ENCODE results near the gene IPO4. TPM values are rescaled to one million over a fixed set of nuclear protein-coding genes. Genes with fewer than 3 reads are reported as not detected.

IPO4 gene
- total RNA-seq, 2 donors from 2014 or later, result 56.3 to 67.4 TPM

GRCh38 chr14:24232121-24232644 lies 43.6 kb upstream of the IPO4 start, which contains the start of gene NEDD8:
NEDD8 (minus strand) TSS chr14:24232367; CDS start chr14:24232267, 100 bp downstream.
- peaks cover 17% of the 10 kb centered on the region for H3K4me1 Mint-ChIP-seq
- 0% methylated on average over 2 to 30 of the region's 30 CpGs for WGBS, 2 experiments (ENCODE audit: insufficient coverage in 1 of 2, insufficient read length in 1 of 2)
- Histone ChIP-seq H3K27ac (ENCODE audit: low read depth, low read length) (peak within 1 kb of the TSS; percentile 75), H3K9ac (ENCODE audit: extremely low read depth, low read length, poor library complexity, severe bottlenecking) (peak within 1 kb of the TSS; percentile 62), H3K4me1 (ENCODE audit: control insufficient read depth, insufficient read depth, low read length) (peaks cover 8% of the 10 kb centered on the region), H3K9me3 (ENCODE audit: control insufficient read depth, low read length) (no peaks in the 10 kb centered on the region), H3K36me3 (ENCODE audit: control insufficient read depth, insufficient read depth, low read length) (peaks cover 33% of the 10 kb centered on the region), H3K4me3 (ENCODE audit: low read length) (peak within 1 kb of the TSS; percentile 96), H3K27me3 (ENCODE audit: control insufficient read depth, insufficient read depth, low read length, poor library complexity, severe bottlenecking) (no peaks in the 10 kb centered on the region)
- no peaks in the 10 kb centered on the region for H3K27me3 Mint-ChIP-seq (ENCODE audit: insufficient read depth)
- H3K9me3 Mint-ChIP-seq, result no peaks in the 10 kb centered on the region
- H3K27ac Mint-ChIP-seq, result peak within 1 kb of the TSS; percentile 93
- H3K36me3 Mint-ChIP-seq (ENCODE audit: low read depth), result peaks cover 30% of the 10 kb centered on the region
- DNase-seq, result peak; percentile 94
- H3K4me3 Mint-ChIP-seq, result peak within 1 kb of the TSS; percentile 91
- TF ChIP-seq CTCF (conservative IDR thresholded peaks at IDR 0.05), result no peak

- peak overlapping the region; percentile 91 for H3K4me3 Mint-ChIP-seq
- peak overlapping the region; percentile 93 for H3K27ac Mint-ChIP-seq
- H3K4me3 ChIP-seq (ENCODE audit: low read length), result peak overlapping the region; percentile 96
- 14 to 16% methylated on average over 11 to 23 of the region's 23 CpGs for WGBS, 2 experiments (ENCODE audit: insufficient coverage in 1 of 2, insufficient read length in 1 of 2)
- no peak for TF ChIP-seq CTCF (conservative IDR thresholded peaks at IDR 0.05)
- peak overlapping the region; percentile 61 for H3K9ac ChIP-seq (ENCODE audit: extremely low read depth, low read length, poor library complexity, severe bottlenecking)
- H3K4me1 Mint-ChIP-seq, result peaks cover 17% of the 10 kb centered on the region
- no peaks in the 10 kb centered on the region for H3K9me3 ChIP-seq (ENCODE audit: control insufficient read depth, low read length)
- peaks cover 27% of the 10 kb centered on the region for H3K36me3 Mint-ChIP-seq (ENCODE audit: low read depth)
- peaks cover 33% of the 10 kb centered on the region for H3K36me3 ChIP-seq (ENCODE audit: control insufficient read depth, insufficient read depth, low read length)
- H3K9me3 Mint-ChIP-seq, result no peaks in the 10 kb centered on the region
- DNase-seq, result no peak
- H3K27me3 ChIP-seq (ENCODE audit: control insufficient read depth, insufficient read depth, low read length, poor library complexity, severe bottlenecking), result no peaks in the 10 kb centered on the region
- peaks cover 8% of the 10 kb centered on the region for H3K4me1 ChIP-seq (ENCODE audit: control insufficient read depth, insufficient read depth, low read length)
- H3K27me3 Mint-ChIP-seq (ENCODE audit: insufficient read depth), result no peaks in the 10 kb centered on the region
- H3K27ac ChIP-seq (ENCODE audit: low read depth, low read length), result no peak overlapping the region
Measured at GRCh38 chr14:24231263-24232120, 42.9 kb upstream of the IPO4 start.

GRCh38 chr14:24228902-24229301 lies 40.3 kb upstream of the IPO4 start:
- Mint-ChIP-seq H3K4me3 (no peak overlapping the region), H3K9me3 (no peaks in the 10 kb centered on the region), H3K27me3 (ENCODE audit: insufficient read depth) (no peaks in the 10 kb centered on the region), H3K4me1 (peaks cover 17% of the 10 kb centered on the region), H3K27ac (no peak overlapping the region), H3K36me3 (ENCODE audit: low read depth) (peaks cover 27% of the 10 kb centered on the region)
- DNase-seq, result no peak
- Histone ChIP-seq H3K27ac (ENCODE audit: low read depth, low read length) (no peak overlapping the region), H3K9me3 (ENCODE audit: control insufficient read depth, low read length) (no peaks in the 10 kb centered on the region), H3K9ac (ENCODE audit: extremely low read depth, low read length, poor library complexity, severe bottlenecking) (no peak overlapping the region), H3K4me3 (ENCODE audit: low read length) (no peak overlapping the region), H3K27me3 (ENCODE audit: control insufficient read depth, insufficient read depth, low read length, poor library complexity, severe bottlenecking) (no peaks in the 10 kb centered on the region), H3K36me3 (ENCODE audit: control insufficient read depth, insufficient read depth, low read length) (peaks cover 33% of the 10 kb centered on the region), H3K4me1 (ENCODE audit: control insufficient read depth, insufficient read depth, low read length) (peaks cover 8% of the 10 kb centered on the region)
- no peak for TF ChIP-seq CTCF (conservative IDR thresholded peaks at IDR 0.05)
- WGBS, 2 experiments (ENCODE audit: insufficient coverage in 1 of 2, insufficient read length in 1 of 2), result 0% methylated on average over 1 of the region's 1 CpG; no CpG with 5 or more reads in 1 of the 2 experiments

All from endodermal cell (in vitro differentiated cells).